GOT3 (cell line): ENCODE data around the gene ZBTB7C.
"Not testable (repeated sequence)": the region's sequence is repeated elsewhere in the genome, so short reads cannot be mapped to it uniquely, and the experiment has no call there.

Experiments
- DNase-seq: peaks from one replicate; lab custom pipeline; 2025; ENCODE audit warnings: mixed read lengths; lab: John Stamatoyannopoulos, UW

The ZBTB7C gene

DNA sequence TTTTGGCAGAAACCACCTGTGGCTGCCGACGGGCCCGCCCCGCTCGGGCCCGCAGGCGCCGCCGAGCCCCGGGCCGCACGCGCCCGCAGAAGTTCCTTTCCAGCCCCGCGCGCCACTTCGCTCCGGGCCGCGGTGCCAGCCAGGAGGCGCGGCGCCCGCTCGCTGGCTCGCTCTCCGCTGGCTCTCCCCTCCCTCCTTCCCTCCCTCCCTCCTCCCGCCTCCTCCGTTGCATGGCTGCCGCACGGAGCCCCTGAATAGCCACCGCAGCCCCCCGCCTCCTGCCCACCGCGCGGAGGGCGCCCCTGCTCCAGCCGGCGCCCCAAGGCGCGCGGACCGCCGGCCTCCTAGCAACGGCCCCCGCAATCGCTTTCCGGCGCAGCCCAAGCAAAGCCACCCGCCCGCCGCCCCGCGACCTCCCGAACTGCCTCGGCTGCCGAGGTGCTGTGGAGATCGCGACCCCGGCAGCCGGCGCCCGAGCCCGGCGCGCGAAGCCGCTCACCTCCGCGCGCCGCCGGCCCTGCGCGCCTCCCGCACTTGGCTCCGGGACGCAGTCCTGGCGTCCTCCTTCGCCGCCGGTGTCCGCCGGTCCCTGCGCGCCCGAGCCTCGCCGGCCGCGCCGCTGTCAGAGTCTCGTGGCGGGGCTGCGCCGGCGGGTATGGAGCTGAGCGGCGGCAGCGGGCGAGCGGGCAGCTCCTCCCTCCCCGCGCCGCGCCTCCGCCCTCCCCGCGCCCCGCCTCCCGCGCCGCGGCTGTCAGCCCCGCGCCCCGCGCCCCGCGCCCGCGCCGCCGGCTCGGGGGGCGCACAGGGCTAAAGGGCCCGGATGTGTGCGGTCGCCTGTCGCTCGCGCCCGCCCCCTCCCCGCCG lies at the start of gene ZBTB7C:
Gene ZBTB7C (minus strand): TSS at position 657 of the 864 bp plus-strand sequence.
- DNase-seq, result no peak

- DNase-seq, result no peak
Observed at GRCh38 chr18:48456838-48457237, 47.7 kb upstream of the ZBTB7C start.

DNA sequence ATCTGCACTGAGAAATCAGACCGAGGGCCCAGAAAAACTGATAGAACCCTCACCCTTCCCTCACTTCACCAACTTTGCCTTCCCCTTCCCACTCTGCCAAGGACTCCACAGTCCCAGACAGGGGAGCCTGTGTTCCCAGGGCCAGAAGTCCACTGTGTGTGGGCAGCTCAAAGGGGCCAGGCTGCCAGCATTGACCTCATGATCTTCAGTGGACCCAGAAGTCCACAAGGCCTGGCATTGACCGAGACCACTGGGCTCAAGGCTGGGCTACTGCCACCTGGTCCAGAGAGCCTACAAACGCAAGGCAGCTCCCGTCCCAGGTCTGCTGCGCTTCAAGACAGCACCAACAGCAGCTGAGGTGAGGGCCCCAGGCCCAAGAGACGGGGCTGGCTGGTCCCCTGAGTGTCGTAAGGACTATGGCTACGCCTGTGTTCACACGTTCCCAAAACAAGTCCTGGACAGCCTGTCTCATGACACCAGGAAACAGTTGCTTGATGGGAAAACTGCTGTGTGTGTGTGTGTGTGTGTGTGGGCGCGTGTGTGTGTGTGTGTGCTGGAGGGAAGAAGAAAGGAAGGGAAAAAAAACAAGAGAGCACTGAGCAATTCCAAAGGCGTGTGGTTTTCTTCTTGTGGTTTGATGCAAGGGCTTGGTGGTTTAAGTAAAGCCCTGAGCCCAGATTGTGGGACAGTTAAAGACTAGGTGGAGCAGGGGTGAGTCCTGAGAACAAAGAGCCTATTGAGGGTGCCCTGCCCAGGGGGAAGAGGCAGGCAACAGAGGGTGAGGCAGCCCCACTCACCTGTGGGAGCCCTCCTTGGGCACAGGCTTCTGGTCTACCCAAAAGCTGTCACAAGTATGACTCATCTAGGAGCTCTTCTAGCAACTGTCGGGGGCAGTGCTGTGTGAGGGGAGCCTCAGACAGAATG lies 46.6 kb upstream of the ZBTB7C start:
- DNase-seq, result no peak

- no peak for DNase-seq
Observed at GRCh38 chr18:48454261-48454757, 45.1 kb upstream of the ZBTB7C start.

DNA sequence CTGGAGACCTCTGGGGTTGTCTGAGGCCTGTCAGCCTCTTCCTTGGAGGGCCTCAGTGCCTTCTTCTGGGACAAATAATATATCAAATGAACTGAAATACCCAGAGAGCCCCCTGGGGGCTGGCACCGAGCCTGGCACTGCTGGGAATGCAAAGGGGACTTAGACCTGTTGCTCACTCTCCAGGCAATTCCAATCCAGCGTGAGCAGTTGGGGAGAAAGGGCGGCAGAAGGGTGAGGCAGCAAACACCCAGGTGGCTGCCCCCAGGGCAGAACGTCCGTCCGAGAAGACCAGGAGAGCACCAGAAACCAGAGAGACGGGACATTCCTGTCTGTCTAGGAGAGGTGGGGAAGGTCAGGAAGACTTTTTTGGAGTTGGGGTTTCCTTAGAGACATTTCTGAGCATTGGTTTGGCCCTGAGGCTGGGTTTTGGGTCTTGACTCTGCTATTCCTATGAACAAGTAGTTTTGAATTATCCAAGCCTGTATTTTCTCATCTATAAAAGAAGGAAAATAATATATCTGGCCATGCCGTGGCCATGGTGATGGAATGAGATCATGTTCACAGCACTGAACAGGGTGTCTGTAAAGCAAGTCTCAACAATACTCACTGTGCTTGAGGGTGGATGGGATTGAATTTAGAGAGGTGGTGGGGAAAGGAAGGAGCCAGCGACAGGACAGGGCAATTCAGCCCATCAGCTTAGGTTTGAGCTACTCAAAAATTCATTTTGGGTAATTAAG lies 44.3 kb upstream of the ZBTB7C start:
- DNase-seq, result no peak

GRCh38 chr18:48452861-48453323 lies 43.7 kb upstream of the ZBTB7C start:
- no peak for DNase-seq

- no peak for DNase-seq
Observed at GRCh38 chr18:48450685-48451084, 41.5 kb upstream of the ZBTB7C start.

DNA sequence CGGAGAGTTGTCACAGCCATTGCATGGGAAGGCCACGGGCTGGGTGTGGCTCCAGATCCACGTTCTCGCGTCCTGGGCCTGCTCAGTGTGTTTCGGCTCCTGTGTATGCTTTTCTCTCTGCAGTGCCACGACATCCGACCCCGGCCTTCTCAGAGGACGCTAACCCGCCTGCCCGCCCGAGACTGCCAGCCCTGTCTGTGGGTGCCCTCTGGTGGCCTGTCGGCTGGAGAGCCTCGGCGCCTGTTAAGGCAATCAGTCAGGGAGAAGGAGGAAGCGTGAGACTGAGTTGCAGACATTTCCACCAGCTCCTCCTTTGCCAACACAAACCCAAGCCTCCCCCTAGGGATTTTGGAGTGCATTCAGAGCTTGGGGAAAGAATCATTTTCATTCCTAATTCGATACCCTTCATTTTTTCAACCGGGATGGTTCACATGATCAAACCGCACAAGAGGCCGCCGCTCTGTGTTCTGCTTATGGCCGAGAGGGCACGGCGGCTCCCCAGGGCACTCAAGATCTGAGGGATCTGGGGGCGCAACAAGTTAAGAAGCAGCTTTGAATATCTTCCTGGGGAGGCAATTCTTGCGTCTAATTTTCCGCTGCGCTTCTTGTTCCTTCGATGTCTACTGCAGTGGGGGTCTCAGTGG lies 37.5 kb upstream of the ZBTB7C start:
- DNase-seq, result peak; percentile 33

DNA sequence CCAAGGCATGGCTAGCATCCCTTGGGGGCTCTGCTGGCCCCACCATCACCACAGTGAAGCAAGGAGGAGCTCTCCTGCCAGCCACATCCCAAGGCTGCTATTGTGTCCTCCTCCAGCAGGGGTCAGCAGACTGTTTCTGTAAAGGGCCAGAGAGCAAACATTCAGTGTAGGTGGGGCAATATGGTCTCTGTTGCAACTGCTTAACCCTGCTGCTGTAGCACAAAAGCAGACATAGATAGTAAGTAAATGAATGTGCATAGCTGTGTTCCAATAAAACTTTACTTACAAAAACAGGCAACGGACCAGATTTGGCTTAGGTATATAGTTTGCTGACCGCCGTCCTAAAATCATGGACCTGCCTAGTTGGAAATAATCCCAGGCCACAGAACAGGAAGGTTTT lies 36.4 kb upstream of the ZBTB7C start:
- no peak for DNase-seq

GRCh38 chr18:48442761-48443160 lies 33.6 kb upstream of the ZBTB7C start:
- no peak for DNase-seq

DNA sequence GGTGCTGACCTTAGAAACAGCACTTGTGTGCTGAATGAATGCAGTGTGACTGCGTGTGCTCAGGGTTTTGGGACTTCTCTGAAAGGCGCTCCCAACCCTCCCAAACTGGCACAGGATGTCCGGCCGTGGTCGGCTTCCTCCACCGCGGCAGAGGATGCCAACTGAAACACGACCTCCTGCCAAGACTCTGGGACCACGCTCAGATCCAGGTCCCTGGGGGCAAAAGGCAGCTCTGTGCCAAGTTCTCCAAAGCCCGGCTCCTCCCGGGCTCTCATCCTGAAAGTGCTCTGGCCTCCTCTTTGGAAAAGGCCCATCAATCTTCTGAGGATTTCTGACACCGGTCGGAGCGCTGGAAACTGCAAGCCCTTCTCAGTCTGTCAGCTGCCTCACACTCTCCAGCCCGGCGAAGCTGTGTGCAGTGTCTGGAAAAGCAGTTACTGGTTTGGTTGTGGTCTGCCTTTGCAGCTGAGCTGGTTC lies 32.3 kb upstream of the ZBTB7C start:
- no peak for DNase-seq

GRCh38 chr18:48440924-48441323 lies 31.7 kb upstream of the ZBTB7C start:
- no peak for DNase-seq

DNA sequence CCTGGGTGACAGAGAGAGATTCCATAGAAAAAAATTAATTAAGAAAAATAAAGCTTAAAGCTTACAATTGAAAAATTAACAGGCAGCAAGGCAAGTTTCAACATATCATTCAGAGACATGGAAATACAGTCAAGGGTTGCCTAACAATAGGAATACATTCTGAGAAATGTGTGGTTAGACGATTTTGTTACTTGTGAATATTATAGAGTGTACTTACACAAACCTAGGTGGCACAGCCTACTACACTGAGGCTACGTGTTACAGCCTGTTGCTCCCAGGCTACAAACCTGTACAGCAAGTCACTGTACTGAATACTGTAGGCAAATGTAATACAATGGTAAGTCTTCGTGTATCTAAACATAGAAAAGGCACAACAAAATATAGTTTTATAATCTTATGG lies 27.7 kb upstream of the ZBTB7C start:
- no peak for DNase-seq

DNA sequence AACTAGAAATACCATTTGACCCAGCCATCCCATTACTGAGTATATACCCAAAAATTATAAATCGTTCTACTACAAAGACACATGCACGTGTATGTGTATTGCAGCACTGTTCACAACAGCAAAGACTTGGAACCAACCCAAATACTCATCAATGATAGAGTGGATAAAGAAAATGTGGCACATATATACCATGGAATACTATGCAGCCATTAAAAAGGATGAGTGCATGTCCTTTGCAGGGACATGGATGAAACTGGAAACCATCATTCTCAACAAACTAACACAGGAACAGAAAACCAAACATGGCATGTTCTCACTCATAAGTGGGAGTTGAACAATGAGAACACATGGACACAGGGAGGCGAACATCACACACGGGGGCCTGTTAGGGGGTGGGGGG lies 25.2 kb upstream of the ZBTB7C start:
- DNase-seq, result not testable (repeated sequence)

GRCh38 chr18:48433541-48433940 lies 24.4 kb upstream of the ZBTB7C start:
- DNase-seq, result no peak

DNA sequence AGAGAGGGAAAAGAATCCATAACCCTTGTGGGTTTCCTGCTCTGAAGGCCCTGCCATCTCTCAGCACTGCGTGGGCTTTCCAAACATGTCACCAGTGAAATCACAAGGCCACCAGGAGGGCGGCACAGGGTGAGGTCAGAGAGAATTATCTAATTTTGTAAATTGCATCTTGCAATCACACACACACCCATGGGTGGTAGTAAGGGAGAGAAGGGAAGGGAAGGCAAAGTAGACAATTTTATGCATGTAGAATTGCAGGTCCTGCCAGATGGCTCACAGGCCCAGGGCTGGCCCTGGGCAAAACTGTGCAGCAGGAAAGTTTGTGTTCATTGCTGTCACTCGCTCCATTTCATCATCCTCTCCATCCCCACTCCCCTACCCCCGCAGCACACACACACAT lies 21.0 kb upstream of the ZBTB7C start:
- no peak for DNase-seq

DNA sequence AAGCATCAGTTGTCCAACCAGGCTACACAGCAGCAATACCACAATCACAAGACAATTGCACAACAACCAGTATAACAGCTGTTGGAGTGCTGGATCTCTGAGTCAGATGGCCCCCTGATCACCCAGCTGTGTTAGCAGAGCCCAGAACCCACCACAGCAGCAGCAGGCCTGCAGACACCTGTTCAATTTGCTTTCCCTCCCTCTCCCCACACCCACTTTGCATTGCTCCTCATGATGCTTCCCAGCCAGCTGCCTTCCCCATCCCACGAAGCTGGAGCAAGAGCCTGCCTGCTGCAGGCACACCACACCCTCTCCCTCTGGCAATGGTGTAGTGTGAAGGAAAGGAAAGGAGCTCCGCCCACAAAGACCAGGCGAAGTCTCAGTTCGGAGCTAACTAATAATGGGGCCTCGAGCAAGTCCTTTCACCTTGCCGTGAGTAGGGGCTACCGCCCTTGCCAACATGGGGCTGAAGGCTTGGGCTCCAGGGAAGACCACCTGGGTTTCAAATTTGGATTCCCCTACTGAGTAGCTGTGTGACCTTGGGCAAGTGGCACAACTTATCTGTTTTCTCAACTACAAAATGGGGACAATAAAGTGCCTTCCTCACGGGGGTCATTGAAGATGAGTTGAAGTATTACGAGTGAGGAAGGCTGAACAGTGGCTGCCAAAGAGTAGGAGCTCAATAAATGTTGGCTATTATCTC lies 19.4 kb upstream of the ZBTB7C start:
- no peak for DNase-seq

DNA sequence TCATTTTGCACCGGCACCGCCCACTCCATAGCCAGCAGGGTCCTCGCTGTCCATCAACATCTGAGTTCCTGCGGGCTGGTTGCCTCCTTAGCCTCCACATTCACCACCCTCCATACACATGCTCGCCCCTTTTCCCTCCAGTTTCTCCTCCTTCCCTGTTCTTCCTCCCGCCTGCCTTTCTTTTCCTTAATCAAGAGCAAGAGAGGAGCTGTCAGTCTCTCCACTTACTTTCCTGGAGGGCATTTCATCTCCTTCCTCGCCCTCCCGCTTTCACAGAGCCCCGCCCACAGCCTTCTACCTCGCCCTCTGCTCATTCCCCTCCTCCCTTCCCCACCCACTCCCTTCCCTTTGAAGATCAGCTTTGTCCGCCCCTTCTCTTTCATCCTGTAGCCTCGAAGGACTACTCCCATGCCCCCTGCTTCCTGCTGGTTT lies 13.8 kb upstream of the ZBTB7C start:
- no peak for DNase-seq

- no peak for DNase-seq
Observed at GRCh38 chr18:48419277-48420022, 10.3 kb upstream of the ZBTB7C start.
